Stimulated activated naive CD4-positive, alpha-beta T cell (primary cell): ENCODE results near the gene TNFRSF8.

Experiments
- DNase-seq, 6 experiments: peaks; one replicate each; lab custom pipeline; 2025; lab: John Stamatoyannopoulos, UW

Gene TNFRSF8

DNA sequence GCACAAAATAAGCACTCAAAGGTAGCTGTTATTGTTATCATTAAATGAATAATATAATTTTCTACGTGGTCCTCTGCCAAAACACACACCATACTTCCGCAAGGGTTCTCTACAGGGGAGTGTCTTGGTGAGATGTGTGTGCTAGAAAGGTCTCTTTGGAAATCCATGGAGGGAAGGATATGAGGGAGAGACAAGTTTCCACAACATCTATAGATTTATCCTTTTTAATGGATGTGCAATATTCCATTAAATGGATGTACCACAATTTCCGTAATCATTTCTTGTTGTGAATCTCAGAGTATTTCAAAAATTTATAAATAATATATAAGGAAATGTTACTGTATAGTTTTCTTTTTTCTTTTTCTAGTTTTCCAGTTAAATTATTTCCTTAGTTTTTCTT is 2.6 kb upstream of the TNFRSF8 start:
- no peak for DNase-seq

DNA sequence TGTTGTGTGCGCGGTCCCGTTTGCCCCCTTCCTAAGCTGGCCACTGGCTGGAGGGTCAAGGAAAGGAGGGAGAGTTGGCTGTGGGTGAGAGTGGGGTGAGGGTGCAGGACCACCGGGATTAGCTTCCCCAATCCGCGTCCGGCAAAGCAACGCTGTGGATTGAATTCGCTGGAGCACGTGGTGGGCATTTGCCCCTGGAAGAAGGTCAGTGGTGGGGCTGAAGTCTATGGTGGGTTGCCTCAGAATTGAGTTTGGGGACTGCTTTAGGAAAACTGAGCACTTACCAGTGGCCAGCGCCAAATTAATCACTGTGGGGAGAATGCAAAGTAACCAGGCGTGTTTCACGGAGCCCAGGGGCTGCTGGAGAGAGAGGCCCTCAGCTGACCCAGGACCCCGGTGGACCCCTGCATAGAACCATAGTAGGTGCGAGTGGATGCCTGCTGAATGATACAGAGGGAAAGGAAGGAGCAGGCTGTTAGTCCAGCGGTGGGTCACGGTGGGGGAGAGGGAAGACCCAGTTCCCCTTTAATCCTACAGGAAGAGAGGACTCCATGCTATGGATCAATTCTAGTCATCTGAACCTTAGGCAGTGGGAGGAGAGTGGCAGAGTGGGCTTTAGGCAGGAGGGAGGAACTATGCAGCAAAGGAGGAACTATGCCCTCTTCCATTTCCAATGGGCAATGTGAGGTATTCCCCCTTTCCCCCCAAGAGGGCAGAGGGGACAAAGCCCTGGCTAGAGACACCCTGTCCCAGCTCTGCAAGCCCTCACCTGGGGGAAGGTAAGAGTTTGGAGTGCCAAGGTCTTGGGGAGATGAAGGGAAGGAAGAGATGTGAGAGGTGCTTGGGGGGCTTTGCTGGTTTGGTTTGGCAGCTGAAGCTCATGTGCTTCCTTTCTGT is 1.2 kb downstream of the TNFRSF8 start:
- no peak for DNase-seq

DNA sequence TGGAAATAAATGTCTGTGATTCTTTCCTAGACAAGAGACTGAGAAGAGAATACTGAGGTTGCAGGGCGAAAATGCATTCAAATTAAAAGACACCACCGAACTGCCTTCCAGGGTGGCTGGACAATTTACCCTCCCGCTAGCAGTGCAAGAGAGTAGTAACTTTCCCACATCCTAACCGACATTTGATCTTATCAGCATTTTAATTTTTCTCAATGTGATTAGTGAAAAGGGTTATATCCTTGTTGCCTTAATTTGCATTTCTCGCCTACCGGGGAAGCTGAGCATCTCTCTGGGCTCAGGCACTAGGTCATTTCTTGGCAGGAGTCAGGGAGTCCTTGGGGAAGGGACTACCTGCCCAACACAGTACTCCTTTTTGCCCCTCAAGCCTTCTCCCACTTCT is 2.8 kb downstream of the TNFRSF8 start:
- no peak for DNase-seq

DNA sequence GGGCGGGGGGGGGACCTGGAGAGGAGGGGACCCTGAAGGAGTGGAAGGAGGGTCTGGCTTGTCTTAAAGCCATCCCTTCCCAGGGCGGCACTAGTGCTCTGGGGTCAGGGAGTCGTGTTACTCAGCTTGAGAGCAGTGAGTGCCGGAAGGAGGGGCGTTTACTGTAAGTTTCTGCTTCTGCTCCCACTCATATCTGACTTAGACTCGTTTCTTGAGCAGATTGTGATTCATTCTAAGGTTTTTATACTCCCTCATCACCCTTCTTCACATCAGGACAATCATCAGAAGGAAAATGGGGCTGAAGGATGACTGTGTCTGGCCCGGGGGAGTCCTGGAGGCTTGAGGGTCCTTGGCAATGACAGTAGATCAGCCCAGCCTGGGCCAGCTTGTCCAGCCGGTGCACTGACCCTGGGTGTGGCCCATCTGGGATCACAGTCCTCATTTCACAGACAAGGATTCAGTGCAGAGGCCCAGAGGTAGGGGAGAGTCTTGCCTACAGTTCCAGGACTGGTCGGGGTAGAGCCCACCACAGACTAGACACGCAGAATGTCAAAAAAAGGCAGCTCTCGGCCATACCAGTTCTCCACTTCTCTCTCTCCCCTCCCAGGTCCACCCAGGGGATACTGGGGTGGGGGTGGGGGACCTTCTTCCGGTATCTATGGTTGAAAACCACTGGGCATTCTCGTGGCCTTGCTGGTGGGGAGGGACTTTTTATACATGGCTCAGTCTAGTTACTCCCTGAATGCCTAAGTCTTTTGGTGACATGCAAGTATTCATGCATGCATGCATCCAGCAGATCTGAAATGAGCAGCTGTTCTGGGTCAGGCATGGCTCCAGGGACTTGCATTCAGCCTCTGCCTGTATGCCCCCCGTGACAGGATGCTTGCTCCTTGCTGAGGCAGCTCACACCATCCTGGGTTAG is 5.1 kb downstream of the TNFRSF8 start:
- no peak for DNase-seq

DNA sequence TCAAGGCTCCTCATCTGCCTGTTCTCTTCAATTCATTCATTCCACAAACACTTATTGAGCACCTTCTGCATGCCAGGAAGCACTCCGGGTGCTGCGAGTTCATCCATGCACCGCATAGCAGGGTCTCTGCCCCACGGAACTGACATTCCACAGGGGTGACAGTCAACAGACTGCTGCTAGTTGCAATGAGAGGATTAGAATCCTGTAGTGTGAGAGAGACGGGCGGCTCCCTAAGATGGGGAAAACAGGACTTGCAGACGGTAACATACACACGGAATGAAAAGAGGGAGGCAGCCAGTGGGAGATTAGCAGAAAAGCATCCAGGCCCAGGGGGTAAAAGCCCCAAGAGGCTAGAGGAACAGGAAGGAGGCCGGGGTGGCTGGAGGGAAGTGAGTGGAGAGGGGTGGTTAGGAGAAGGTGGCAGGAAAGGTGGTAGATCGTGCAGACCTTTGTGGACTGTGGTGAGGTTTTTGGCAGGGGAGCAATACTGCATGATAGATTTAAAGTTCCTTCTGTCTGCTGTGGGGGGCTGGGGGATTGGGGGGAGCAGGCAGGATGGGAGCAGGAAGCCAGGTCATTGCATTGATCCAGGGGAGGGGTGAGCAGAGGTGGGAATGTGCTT is 6.6 kb downstream of the TNFRSF8 start:
- DNase-seq = no peak

DNA sequence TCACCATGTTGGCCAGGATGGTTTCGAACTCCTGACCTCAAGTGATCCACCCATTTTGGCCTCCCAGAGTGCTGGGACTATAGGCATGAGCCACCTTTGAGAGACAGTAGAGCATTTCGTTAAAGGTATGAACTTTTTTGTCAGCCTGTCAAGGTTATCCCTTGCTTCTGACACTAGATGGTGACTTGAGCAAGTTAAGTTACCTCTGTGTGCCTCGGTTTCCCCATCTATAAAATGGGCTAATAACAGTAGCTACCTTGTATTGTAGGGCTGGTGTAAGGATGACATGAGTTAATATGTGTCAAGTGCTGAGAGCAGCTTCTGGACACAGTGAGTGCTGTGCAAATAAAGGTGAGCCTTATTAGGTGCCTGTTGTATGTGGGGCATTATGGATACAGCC is 8.8 kb downstream of the TNFRSF8 start:
- DNase-seq = no peak

DNA sequence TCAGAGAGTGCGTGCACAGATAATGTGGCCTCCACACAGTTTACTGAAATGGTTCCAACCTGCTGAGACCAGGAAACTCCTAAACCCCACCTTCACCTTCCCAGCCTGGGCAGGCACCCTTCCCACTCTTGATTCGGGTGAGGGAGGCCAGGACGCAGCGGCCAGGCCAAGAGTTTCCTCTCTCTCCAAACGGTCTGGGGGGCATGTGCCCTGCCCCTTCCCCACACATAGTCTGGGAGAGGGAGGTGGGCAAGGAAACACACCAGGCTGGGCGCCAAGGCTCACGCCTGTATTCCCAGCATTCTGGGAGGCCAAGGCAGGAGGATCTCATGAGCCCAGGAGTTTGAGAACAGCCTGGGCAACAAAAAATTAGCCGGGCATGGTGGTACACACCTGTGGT is 9.6 kb downstream of the TNFRSF8 start:
- DNase-seq = no peak

DNA sequence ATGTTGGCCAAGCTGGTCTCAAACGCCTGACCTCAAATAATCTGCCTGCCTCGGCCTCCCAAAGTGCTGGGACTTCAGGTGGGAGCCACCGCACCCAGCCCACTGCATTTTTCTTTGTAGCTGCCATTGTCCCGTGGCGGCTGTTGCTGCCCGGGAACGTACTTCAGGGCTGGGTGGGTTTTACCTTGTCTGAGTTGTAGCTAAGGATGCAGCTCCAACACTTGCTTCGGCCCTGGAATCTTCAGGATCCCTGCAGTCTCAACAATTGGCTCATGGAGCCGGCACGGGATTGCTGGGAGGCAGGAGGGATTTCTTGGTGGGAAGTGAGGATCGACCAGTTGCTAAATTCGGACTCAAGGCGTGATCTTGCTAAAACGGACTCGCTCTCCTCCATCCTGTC is 10.7 kb downstream of the TNFRSF8 start:
- DNase-seq = no peak

DNA sequence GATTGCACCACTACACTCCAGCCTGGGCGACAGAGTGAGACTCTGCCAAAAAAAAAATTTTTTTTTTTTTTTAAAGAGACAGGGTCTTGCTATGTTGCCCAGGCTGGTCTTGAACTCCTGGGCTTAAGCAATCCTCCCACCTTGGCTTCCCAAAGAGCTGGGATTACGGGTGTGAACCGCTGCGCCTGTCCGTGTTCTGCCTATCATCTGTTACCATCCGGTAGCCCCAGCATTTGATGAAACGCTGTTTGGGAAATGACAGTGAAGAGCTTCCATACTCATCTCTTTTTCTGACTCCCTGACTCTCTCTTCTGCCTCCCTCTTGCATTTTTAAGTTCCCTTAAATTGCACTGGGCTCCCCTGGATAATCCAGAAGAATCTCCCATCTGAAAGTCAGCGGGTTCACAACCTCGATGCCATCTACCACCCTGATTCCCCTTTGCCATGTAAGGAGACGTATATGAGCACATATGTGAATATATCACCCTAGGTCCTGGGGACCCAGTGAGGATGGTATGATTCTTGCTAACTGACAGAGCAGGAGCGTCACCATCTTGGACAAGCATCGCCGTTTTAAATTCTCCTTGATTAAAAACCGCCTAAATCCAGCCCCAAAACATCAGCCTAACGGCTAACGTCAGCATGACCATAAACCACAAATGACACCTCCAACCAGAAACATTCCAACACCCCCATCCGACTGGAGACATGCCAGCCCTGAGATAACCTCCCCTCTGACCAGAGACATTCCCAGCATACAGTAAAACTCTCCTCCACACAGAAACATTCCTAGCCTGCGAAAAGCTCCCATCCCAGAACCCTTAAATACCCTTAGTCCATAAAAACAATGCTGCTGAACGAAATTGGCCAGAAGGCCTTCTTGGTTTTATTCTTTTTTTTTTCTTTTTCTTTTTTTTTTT is 12.4 kb downstream of the TNFRSF8 start:
- no peak for DNase-seq

DNA sequence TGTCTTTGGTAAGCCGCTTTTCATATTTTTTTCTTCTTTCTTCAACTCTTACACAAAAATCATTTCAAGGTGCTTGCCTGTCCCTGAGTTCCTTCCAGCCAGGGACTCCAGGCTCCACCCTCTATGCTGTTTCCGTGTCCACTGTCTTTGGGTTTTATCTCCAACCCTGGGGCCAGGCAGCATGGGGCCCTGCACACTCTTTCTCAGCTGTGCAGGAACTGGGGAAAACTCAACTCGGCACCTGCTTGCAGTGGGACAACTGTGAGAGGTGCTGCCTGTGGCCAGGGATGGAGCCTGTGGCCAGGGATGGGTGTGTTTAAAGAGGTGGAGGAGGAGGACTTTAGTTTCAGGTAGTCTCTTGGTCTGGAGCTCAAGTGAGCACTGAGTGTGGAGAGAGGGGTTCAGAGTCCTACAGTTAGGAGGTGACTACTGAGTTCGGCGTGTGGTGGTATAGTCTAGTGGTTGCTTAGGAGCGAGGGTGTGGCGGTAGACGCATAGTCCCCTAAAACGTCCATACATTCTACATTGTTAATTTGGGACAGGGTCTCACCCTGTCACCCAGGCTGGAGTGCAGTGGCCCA is 13.4 kb downstream of the TNFRSF8 start:
- no peak for DNase-seq

DNA sequence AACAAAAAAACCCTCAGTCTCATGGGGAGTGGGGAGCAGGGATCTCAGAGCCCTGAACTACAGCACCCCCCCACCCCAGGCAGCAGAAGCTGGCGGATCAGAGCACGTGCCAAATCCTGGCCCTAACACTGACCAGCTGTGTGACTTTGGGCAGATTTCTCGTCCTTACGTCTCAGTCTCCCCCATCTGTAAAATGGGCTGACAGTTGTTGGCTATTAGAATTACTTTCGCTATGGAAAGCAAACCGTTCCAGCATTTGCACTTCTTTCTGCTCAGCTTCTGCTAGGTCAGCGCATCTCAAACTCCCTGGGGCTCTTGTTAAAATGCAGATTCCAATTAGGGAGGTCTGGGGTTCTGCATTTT is 15.5 kb downstream of the TNFRSF8 start:
- DNase-seq = no peak

DNA sequence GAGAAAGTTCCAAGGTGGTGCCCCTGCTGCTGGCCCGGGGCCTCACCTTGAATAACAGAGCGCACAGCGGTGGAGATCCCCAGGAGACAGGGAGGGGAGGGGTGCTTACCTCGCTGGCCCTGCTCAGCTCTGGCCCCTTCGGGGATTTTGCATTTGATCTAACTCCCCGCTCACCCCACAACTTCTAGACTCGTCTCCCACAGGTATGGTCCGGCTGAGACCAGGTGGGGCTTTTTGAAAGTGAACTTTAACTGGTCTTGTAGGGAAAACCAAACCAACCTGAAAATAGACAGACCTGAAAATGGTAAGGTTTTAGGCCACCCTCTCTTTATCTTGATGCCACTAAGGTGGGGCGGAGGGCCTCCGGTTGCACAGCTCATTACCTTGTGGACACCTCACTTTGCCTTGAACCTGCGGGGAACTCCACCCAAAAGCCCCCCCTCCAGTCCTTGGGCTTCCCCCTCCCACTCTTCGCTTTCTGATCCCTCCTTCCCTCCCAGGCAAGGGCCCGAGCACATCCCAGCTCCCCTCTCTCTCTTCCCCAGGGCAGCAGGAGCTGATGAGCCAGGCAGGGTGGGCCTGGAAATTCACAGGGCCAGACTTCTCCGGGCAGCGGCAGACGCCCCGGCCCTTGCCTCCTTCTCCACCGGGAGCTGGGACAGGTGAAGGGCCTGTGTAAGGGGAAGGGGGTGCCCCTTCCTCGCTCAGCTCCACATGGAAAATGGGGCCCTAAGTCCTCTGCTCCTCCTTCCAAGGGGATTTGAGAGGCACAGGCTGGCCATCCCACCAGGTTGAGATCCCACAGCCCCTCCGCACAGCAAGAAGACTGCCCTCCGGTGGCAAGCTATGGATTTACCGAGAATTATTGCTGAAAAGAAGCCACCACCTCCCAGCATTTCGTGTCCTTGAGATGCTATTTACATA is 16.1 kb downstream of the TNFRSF8 start:
- DNase-seq = peak in 1 of 6 experiments; percentile 18

DNA sequence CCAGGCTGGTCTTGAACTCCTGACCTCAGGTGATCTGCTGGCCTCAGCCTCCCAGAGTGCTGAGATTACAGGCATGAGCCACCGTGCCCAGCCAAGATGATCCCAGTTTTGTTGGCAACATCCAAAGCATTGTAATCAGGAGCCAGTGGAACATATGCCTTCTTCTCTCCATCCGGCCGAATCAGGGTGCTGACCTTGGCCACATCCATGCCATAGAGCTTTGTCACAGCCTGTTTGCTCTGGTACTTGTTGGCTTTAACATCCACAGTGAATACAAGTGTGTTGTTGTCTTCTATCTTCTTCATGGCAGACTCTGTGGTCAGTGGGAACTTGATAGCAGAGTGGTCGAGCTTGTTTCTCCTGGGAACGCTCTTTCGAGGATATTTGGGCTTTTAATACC is 17.1 kb downstream of the TNFRSF8 start:
- DNase-seq = no peak

DNA sequence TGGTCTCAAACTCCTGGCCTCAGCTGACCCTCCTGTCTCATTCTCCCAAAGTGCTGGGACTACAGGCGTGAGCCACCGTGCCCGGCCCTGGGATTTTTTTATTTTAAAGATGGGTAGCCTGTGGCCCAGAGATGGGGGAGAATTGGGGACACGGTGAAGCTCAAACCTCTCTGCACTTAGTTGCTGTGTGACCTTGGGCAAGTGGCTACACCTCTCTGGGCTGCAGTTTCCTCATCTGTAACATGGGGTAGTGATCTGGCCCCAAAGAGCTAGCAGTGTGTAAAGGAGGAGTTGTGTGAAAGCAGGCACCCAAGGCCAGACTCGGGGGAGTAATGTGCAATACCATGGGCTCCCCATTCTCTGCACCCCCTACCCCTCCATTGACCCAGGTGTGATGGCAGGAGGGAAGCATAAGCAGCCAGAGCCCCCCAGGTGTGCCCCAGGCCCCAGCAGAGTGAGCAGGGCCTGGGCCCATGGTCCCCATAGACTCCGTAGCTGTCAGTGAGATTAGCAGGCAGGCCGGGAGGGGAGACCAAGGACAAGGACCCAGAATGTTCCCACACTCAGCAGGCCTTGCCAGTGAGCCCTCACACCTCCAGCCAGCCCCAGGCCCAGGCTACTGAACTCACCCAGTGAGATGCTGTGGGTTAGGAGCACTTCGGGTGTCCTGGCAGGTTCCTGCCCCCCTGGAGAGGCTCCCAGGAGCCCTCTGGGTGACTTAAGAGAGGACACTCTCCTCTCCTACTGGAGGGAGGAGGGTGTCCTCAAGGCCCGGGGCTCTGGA is 17.9 kb downstream of the TNFRSF8 start:
- no peak for DNase-seq

DNA sequence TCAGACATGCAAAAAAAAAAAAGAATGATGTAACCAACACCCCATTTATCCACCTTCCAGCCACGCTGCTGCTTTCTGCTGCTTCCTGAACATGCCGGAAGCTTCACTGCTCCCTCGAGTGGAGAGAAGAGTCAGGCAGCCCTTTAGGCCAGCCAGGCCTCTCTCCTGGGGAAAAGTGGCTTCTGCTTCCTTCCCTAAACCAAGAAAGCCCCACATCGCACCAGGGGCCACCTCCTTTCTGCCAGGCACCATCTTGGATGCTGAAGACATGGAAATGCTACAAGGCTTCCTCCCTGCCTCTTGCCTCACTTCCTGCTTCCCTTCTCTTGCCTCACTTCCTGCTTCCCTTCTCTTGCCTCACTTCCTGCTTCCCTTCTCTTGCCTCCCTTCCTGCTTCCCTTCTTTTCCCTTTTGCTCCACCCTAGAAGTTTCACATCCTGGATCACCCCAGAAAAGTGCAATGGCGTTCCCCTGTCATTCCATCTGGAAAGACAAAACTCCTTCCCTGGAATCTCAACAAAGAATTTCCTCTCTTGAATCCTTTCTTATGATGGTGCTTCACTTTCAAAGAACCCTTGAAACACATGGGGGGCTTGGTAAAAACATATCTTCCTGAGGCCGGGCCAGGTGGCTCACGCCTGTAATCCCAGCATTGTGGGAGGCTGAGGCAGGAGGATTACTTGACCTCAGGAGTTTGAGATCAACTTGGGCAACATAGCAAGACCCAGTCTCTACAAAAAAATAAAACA is 18.7 kb downstream of the TNFRSF8 start:
- DNase-seq = no peak

DNA sequence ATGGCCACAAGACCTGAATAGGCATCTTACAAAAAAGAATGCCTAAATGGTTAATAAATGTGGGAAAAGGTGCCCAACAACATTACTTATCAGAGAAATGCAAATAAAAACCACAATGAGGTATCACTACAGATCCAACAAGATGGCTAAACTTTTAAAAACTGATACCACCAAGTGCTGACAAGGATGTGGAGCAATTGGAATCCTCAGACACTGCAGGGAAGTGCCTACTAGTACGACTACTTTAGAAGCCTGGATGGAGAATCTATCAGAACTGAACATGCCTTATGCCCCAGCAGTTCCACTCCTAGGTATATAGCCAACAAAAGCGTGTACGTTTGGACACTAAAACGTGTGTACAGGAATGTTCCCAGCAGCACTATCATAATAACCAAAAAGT is 19.9 kb downstream of the TNFRSF8 start:
- DNase-seq = no peak

DNA sequence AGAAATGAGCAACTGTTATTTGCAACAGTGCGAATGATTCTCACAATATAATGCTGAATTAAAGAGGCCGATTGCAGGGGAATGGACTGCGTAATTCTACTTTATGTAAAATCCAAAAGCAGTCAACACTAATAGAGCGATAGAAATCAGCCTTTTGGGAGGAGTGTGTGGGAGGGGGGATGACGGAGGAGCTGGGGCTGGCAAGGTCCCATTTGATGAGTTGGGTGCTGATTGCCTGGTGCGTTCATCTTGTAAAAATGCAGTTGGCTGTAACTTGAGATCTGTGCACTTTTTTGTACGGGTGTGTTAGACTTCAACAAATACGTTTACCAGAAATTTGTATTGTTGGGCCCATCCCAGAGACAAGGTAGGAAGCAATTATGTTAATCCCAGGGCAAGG is 20.7 kb downstream of the TNFRSF8 start:
- DNase-seq = no peak

DNA sequence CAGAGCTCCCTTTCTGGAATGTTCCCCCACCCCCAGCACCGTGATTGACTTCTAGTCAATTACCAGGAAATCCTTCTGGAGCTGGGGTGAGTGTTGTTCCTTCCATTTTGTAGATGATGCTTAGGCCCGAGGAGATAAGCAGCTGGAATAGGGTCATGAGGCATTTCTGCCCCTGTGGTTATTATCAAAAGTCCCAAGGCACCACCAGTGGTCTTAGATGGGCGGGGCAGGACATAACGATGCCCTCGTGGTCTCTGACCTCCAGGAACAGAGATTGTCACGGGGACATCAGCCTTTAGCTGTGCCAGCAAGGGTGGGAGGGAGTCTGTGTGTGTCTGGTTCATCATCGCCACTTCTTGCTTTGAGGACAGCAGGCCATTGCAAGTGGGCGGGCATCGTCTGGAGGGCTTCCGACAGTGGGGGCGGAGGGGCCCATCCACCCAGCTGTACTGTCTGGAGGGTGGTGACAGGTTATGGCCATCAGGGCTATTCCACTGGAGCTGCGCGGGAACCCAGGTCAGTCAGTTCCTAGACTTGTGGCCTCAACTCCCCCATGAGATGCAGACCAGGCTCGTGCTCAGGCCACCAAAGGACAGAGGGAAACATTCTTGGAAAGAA is 22.6 kb downstream of the TNFRSF8 start:
- no peak for DNase-seq
